Measurements from ENCODE around the gene NCAPG. TPM values are rescaled to one million over a fixed set of nuclear protein-coding genes. Genes with fewer than 3 reads are reported as not detected.

Gene NCAPG
- 46.4 TPM for polyA plus RNA-seq (2013, experiment 1 of 2)
- polyA plus RNA-seq (2013, experiment 2 of 2): 56.7 TPM

DNA sequence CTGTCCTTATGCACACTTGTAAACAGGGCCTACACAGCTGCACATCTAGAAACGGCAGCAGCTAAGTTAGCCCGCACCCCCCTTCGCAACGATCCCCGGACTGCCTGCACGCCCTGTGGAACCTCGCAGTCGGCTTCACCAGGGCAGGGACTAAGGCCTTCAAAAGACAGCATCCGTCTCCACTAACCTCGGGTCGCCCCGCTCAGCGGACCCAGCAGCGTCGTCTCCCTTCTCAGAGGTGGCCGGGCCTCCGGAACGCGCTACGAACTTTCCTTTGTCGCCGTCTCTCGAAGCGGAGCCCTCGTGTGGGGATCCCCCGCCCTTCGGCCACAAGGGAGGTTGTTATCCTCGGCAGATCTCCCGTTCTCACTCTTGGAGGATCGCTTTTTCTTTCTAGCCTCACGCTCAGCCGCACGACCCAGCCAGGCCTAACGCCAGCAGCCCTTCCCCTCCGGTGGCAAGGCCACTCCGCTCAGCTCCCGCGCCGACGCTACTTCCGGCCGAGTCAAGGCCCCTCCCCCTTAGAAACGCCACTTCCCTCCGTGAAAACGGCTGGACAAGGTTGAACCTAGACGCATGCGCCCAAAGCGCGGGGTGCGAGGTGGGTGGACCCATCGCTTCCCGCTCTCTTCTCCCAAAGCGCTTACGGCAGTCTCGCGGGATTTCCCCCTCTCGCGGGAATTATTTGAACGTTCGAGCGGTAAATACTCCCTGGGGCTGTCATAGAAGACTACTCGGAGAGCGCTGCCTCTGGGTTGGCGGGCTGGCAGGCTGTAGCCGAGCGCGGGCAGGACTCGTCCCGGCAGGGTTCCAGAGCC is at the start of gene NCAPG, which contains the start of gene DCAF16:
Gene NCAPG (plus strand): TSS at position 720 of the 818 bp plus-strand sequence. CDS start 99 bp downstream, outside the sequence.
Gene DCAF16 (minus strand): TSS at position 498 of the 818 bp plus-strand sequence. CDS start 6,616 bp downstream, outside the sequence.
- Histone ChIP-seq H3K9me3 (ENCODE audit: insufficient read depth, low read depth, low read length) (no peaks in the 10 kb centered on the region), H3K36me3 (ENCODE audit: insufficient read depth, low read length) (peaks cover 57% of the 10 kb centered on the region), H3K4me1 (ENCODE audit: insufficient read depth, low read length) (peaks cover 21% of the 10 kb centered on the region), H3K9ac (ENCODE audit: low read depth, low read length) (peak within 1 kb of the TSS; percentile 96), H3K27ac (ENCODE audit: low read depth, low read length) (peak within 1 kb of the TSS; percentile 88), H3K27me3 (ENCODE audit: insufficient read depth, low read length) (no peaks in the 10 kb centered on the region), H3K4me3 (ENCODE audit: low read length) (peak within 1 kb of the TSS; percentile 85)
- WGBS: under 1% methylated on average over 69 of the region's 69 CpGs

- H3K9ac ChIP-seq (ENCODE audit: low read depth, low read length): no peak overlapping the region
- H3K9me3 ChIP-seq (ENCODE audit: insufficient read depth, low read depth, low read length): no peaks in the 10 kb centered on the region
- H3K4me3 ChIP-seq (ENCODE audit: low read length): no peak overlapping the region
- WGBS: 69% methylated on average over 1 of the region's 1 CpG
- H3K27ac ChIP-seq (ENCODE audit: low read depth, low read length): no peak overlapping the region
- no peaks in the 10 kb centered on the region for H3K4me1 ChIP-seq (ENCODE audit: insufficient read depth, low read length)
- H3K36me3 ChIP-seq (ENCODE audit: insufficient read depth, low read length): no peaks in the 10 kb centered on the region
- no peaks in the 10 kb centered on the region for H3K27me3 ChIP-seq (ENCODE audit: insufficient read depth, low read length)
Measured at GRCh38 chr4:17761062-17761461, 49.7 kb upstream of the NCAPG start.

GRCh38 chr4:17762726-17763125 is 48.1 kb upstream of the NCAPG start:
- no peaks in the 10 kb centered on the region for H3K4me1 ChIP-seq (ENCODE audit: insufficient read depth, low read length)
- peaks cover 4% of the 10 kb centered on the region; the same call in 1 of the 2 replicates for H3K9me3 ChIP-seq (ENCODE audit: insufficient read depth, low read depth, low read length)
- H3K9ac ChIP-seq (ENCODE audit: low read depth, low read length): no peak overlapping the region
- 90% methylated on average over 1 of the region's 1 CpG for WGBS
- H3K36me3 ChIP-seq (ENCODE audit: insufficient read depth, low read length): no peaks in the 10 kb centered on the region
- no peaks in the 10 kb centered on the region for H3K27me3 ChIP-seq (ENCODE audit: insufficient read depth, low read length)
- H3K4me3 ChIP-seq (ENCODE audit: low read length): no peak overlapping the region
- no peak overlapping the region for H3K27ac ChIP-seq (ENCODE audit: low read depth, low read length)

GRCh38 chr4:17763416-17763815 is 47.4 kb upstream of the NCAPG start:
- no peaks in the 10 kb centered on the region for H3K36me3 ChIP-seq (ENCODE audit: insufficient read depth, low read length)
- no peaks in the 10 kb centered on the region for H3K4me1 ChIP-seq (ENCODE audit: insufficient read depth, low read length)
- peaks cover 4% of the 10 kb centered on the region; the same call in 1 of the 2 replicates for H3K9me3 ChIP-seq (ENCODE audit: insufficient read depth, low read depth, low read length)
- no peaks in the 10 kb centered on the region for H3K27me3 ChIP-seq (ENCODE audit: insufficient read depth, low read length)
- H3K27ac ChIP-seq (ENCODE audit: low read depth, low read length): no peak overlapping the region
- WGBS: 91% methylated on average over 3 of the region's 3 CpGs
- no peak overlapping the region for H3K4me3 ChIP-seq (ENCODE audit: low read length)
- no peak overlapping the region for H3K9ac ChIP-seq (ENCODE audit: low read depth, low read length)

DNA sequence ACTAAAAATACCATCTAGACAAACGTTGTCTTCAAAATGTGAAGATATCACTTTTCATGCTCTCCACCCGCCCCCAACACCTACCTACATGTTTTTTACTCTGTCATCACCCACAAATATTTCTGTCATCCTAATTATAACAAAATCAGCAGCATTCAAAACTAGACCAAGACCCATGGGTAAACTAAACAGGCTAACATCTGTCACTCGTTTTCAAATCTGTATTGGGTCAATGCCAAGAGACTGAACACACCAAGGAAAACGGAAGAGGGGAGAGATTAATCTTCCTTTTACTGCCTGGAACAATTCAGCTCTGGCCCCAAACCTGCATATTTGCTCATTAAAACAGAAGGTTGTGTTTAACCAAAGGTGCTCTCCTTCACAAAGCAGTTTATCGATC is 46.8 kb upstream of the NCAPG start:
- Histone ChIP-seq H3K27me3 (ENCODE audit: insufficient read depth, low read length) (no peaks in the 10 kb centered on the region), H3K27ac (ENCODE audit: low read depth, low read length) (no peak overlapping the region)
- 84% methylated on average over 5 of the region's 5 CpGs for WGBS

GRCh38 chr4:17765514-17766286 is 45.1 kb upstream of the NCAPG start:
- 91% methylated on average over 11 of the region's 11 CpGs for WGBS

More for the DNA sequence above, 46.8 kb upstream of the NCAPG start:
- no peak overlapping the region for H3K4me3 ChIP-seq (ENCODE audit: low read length)
- H3K4me1 ChIP-seq (ENCODE audit: insufficient read depth, low read length): no peaks in the 10 kb centered on the region
- H3K9me3 ChIP-seq (ENCODE audit: insufficient read depth, low read depth, low read length): peaks cover 4% of the 10 kb centered on the region; the same call in 1 of the 2 replicates
- H3K9ac ChIP-seq (ENCODE audit: low read depth, low read length): no peak overlapping the region
- no peaks in the 10 kb centered on the region for H3K36me3 ChIP-seq (ENCODE audit: insufficient read depth, low read length)

DNA sequence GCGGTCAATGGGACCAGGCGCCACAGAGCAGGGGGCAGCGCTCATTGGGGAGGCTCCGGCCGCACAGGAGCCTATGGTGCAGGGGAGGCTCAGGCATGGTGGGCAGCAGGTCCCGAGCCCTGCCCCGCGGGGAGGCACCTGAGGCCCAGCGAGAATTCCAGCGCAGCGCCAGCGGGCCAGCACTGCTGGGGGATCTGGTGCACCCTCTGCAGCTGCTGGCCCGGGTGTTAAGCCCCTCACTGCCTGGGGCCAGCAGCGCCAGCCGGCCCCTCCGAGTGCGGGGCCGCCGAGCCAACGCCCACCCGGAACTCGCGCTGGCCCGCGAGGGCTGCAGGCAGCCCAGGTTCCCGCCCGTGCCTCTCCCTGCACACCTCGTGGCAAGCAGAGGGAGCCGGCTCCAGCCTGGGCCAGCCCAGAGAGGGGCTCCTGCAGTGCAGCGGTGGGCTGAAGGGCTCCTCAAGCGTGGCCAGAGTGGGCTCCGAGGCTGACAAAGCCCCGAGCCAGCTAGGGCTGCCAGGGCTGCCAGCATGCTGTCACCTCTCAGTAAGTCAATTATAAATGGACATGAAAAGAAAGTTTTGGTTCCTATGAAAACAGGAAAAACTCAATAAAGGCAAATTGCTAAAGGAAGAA is 43.8 kb upstream of the NCAPG start:
- H3K4me1 ChIP-seq (ENCODE audit: insufficient read depth, low read length): no peaks in the 10 kb centered on the region
- H3K36me3 ChIP-seq (ENCODE audit: insufficient read depth, low read length): no peaks in the 10 kb centered on the region
- H3K4me3 ChIP-seq (ENCODE audit: low read length): no peak overlapping the region
- 95% methylated on average over 33 of the region's 33 CpGs for WGBS
- no peak overlapping the region for H3K9ac ChIP-seq (ENCODE audit: low read depth, low read length)
- peaks cover 4% of the 10 kb centered on the region; the same call in 1 of the 2 replicates for H3K9me3 ChIP-seq (ENCODE audit: insufficient read depth, low read depth, low read length)
- no peak overlapping the region for H3K27ac ChIP-seq (ENCODE audit: low read depth, low read length)
- no peaks in the 10 kb centered on the region for H3K27me3 ChIP-seq (ENCODE audit: insufficient read depth, low read length)

More at GRCh38 chr4:17765514-17766286, 45.1 kb upstream of the NCAPG start:
- Histone ChIP-seq H3K9ac (ENCODE audit: low read depth, low read length) (no peak overlapping the region), H3K4me1 (ENCODE audit: insufficient read depth, low read length) (no peaks in the 10 kb centered on the region), H3K36me3 (ENCODE audit: insufficient read depth, low read length) (no peaks in the 10 kb centered on the region), H3K4me3 (ENCODE audit: low read length) (no peak overlapping the region), H3K27ac (ENCODE audit: low read depth, low read length) (no peak overlapping the region), H3K9me3 (ENCODE audit: insufficient read depth, low read depth, low read length) (peaks cover 4% of the 10 kb centered on the region; the same call in 1 of the 2 replicates), H3K27me3 (ENCODE audit: insufficient read depth, low read length) (no peaks in the 10 kb centered on the region)

GRCh38 chr4:17769406-17770174 is 41.2 kb upstream of the NCAPG start:
- no peaks in the 10 kb centered on the region for H3K27me3 ChIP-seq (ENCODE audit: insufficient read depth, low read length)
- no peak overlapping the region for H3K9ac ChIP-seq (ENCODE audit: low read depth, low read length)
- H3K4me1 ChIP-seq (ENCODE audit: insufficient read depth, low read length): no peaks in the 10 kb centered on the region
- no peaks in the 10 kb centered on the region for H3K36me3 ChIP-seq (ENCODE audit: insufficient read depth, low read length)
- H3K4me3 ChIP-seq (ENCODE audit: low read length): no peak overlapping the region
- H3K27ac ChIP-seq (ENCODE audit: low read depth, low read length): no peak overlapping the region
- H3K9me3 ChIP-seq (ENCODE audit: insufficient read depth, low read depth, low read length): peaks cover 4% of the 10 kb centered on the region; the same call in 1 of the 2 replicates
- 82% methylated on average over 5 of the region's 8 CpGs for WGBS

GRCh38 chr4:17770845-17771244 is 39.9 kb upstream of the NCAPG start:
- WGBS: 89% methylated on average over 4 of the region's 4 CpGs
- Histone ChIP-seq H3K9me3 (ENCODE audit: insufficient read depth, low read depth, low read length) (peaks cover 4% of the 10 kb centered on the region; the same call in 1 of the 2 replicates), H3K36me3 (ENCODE audit: insufficient read depth, low read length) (no peaks in the 10 kb centered on the region), H3K27me3 (ENCODE audit: insufficient read depth, low read length) (no peaks in the 10 kb centered on the region), H3K4me1 (ENCODE audit: insufficient read depth, low read length) (no peaks in the 10 kb centered on the region), H3K4me3 (ENCODE audit: low read length) (no peak overlapping the region), H3K9ac (ENCODE audit: low read depth, low read length) (no peak overlapping the region), H3K27ac (ENCODE audit: low read depth, low read length) (no peak overlapping the region)

DNA sequence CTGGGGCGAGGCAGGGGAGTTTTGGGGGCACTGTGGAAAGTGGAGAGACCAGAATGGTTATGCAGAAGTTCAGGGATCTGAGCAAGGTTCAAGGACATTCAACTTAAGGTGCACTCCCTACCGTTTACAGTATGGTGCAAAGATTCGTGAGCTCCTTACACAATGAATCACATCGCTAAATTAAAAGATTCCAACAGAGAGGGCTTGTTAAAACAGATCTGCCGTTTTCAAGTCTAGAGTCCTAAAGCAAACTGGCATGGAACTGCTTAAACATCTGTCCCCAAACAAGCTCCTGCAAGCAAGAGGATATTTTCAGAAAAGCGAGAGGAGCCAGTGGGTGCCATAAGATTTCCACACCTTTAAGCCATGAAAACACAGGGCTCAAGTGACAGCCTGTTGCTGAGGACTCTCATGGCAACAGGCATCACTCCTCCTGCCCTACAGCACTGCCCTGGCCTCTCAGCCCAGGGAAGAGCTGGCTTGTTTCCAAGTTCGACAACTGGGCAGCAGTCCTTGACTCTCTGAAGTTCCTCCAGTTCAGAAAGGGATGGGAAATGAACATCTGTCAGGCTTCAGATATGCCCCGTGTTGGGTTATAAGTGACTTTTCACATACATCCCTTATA is 39.4 kb upstream of the NCAPG start:
- no peak overlapping the region for H3K27ac ChIP-seq (ENCODE audit: low read depth, low read length)
- H3K9me3 ChIP-seq (ENCODE audit: insufficient read depth, low read depth, low read length): peaks cover 4% of the 10 kb centered on the region; the same call in 1 of the 2 replicates
- no peak overlapping the region for H3K4me3 ChIP-seq (ENCODE audit: low read length)
- H3K36me3 ChIP-seq (ENCODE audit: insufficient read depth, low read length): no peaks in the 10 kb centered on the region
- H3K27me3 ChIP-seq (ENCODE audit: insufficient read depth, low read length): no peaks in the 10 kb centered on the region
- 90% methylated on average over 8 of the region's 8 CpGs for WGBS
- no peaks in the 10 kb centered on the region for H3K4me1 ChIP-seq (ENCODE audit: insufficient read depth, low read length)
- no peak overlapping the region for H3K9ac ChIP-seq (ENCODE audit: low read depth, low read length)
